GM12892 (cell line): ENCODE data around the gene KYAT1.

Source experiments
- DNase-seq: peaks from one replicate; pipeline ENCODE4 v3.0.0; 2011; ENCODE audit not compliant: insufficient read length
- FAIRE-seq: peaks from 2 replicates; lab custom pipeline; 2011; peaks lifted over from hg19 to GRCh38; lab: Jason Lieb, UNC
- POLR2A ChIP-seq: IDR thresholded peaks from 2 replicates; pipeline ENCODE4 v1.6.1; 2011; ENCODE audit warnings: low read depth, low read length, control low read depth
- POLR2AphosphoS5 ChIP-seq: IDR thresholded peaks from 2 replicates; pipeline ENCODE4 v1.6.1; 2011; ENCODE audit warnings: low read depth, low read length, control low read depth
- TAF1 ChIP-seq: IDR thresholded peaks from 2 replicates; pipeline ENCODE4 v1.6.1; 2011; ENCODE audit warnings: low read depth, mild to moderate bottlenecking, control low read depth, low read length, borderline replicate concordance

The KYAT1 gene

GRCh38 chr9:128820665-128821583, 60.8 kb downstream of the KYAT1 start:
- TF ChIP-seq POLR2AphosphoS5, result peak; percentile 70
- no peak for TF ChIP-seq TAF1
- TF ChIP-seq POLR2A, result peak; percentile 51; the same call in 1 of the 2 replicates
- DNase-seq (no peak), FAIRE-seq (no peak)

GRCh38 chr9:128819716-128820664, 61.8 kb downstream of the KYAT1 start:
- no peak for TF ChIP-seq POLR2A
- no peak for FAIRE-seq
- DNase-seq, result no peak

GRCh38 chr9:128818839-128819715, 62.7 kb downstream of the KYAT1 start:
- TF ChIP-seq TAF1 (no peak), POLR2A (peak; percentile 40; the same call in 1 of the 2 replicates)
- DNase-seq, result peak; percentile 62
- peak; percentile 67 for FAIRE-seq

- peak; percentile 59; the same call in 1 of the 2 replicates for TF ChIP-seq TAF1
- TF ChIP-seq POLR2A, result peak; percentile 72; the same call in 1 of the 2 replicates
- TF ChIP-seq POLR2AphosphoS5, result peak; percentile 73
- DNase-seq (peak; percentile 99), FAIRE-seq (peak; percentile 98)
Measured at GRCh38 chr9:128818099-128818838, 63.5 kb downstream of the KYAT1 start, which contains the start of gene ENDOG. Gene ENDOG (plus strand): TSS chr9:128818500. CDS start chr9:128818685, 185 bp downstream.

GRCh38 chr9:128810873-128811272, 70.9 kb downstream of the KYAT1 start:
- TF ChIP-seq TAF1 (no peak), POLR2A (no peak), POLR2AphosphoS5 (no peak)
- DNase-seq, result no peak
- FAIRE-seq, result no peak

- FAIRE-seq (no peak), DNase-seq (no peak)
- TF ChIP-seq POLR2A (0 out of 2 replicates have a peak, but pooled peaks have one; percentile 26), TAF1 (no peak)
Measured at GRCh38 chr9:128809831-128810230, 71.9 kb downstream of the KYAT1 start.

- no peak for TF ChIP-seq POLR2A
- no peak for TF ChIP-seq TAF1
- no peak for TF ChIP-seq POLR2AphosphoS5
- DNase-seq (no peak), FAIRE-seq (no peak)
Measured at GRCh38 chr9:128809036-128809599, 72.6 kb downstream of the KYAT1 start.

GRCh38 chr9:128808543-128808942, 73.2 kb downstream of the KYAT1 start:
- DNase-seq (no peak), FAIRE-seq (no peak)
- no peak for TF ChIP-seq POLR2A

GRCh38 chr9:128807827-128808226, 73.9 kb downstream of the KYAT1 start:
- FAIRE-seq (no peak), DNase-seq (no peak)
- TF ChIP-seq TAF1, result no peak
- TF ChIP-seq POLR2AphosphoS5, result no peak
- no peak for TF ChIP-seq POLR2A

- TF ChIP-seq POLR2A, result no peak
- no peak for TF ChIP-seq POLR2AphosphoS5
- no peak for TF ChIP-seq TAF1
- DNase-seq, result no peak
- no peak for FAIRE-seq
Measured at GRCh38 chr9:128805661-128806060, 76.1 kb downstream of the KYAT1 start.
